HG03045 (cell line): ENCODE data around the gene MYL6B.

Experiments used
- ATAC-seq: cut with Tn5 transposase; IDR thresholded peaks from one replicate; pipeline ENCODE4 v1.9.1; 2021; ENCODE audit warnings: mild to moderate bottlenecking, moderate library complexity; ENCODE audit not compliant: unreplicated experiment

Gene MYL6B

GRCh38 chr12:56121204-56121870, 31.1 kb upstream of the MYL6B start:
- ATAC-seq, result no peak

GRCh38 chr12:56122637-56123036, 29.8 kb upstream of the MYL6B start:
- ATAC-seq, result no peak

- no peak for ATAC-seq
Observed at GRCh38 chr12:56124133-56124532, 28.3 kb upstream of the MYL6B start.

- no peak for ATAC-seq
Observed at GRCh38 chr12:56126732-56127239, 25.6 kb upstream of the MYL6B start.

- no peak for ATAC-seq
Observed at GRCh38 chr12:56127485-56127887, 24.9 kb upstream of the MYL6B start.

- peak; percentile 91 for ATAC-seq
Observed at GRCh38 chr12:56127888-56128669, 24.3 kb upstream of the MYL6B start, which contains the start of gene ESYT1. TSS of gene ESYT1 (plus strand) at chr12:56128267. CDS start at chr12:56128320, 53 bp downstream.

GRCh38 chr12:56128670-56129205, 23.6 kb upstream of the MYL6B start:
- ATAC-seq, result no peak

GRCh38 chr12:56129206-56129941, 23.0 kb upstream of the MYL6B start:
- peak; percentile 35 for ATAC-seq

GRCh38 chr12:56129942-56130495, 22.4 kb upstream of the MYL6B start:
- ATAC-seq, result no peak

GRCh38 chr12:56130876-56131275, 21.5 kb upstream of the MYL6B start:
- no peak for ATAC-seq

- ATAC-seq, result no peak
Observed at GRCh38 chr12:56134897-56135296, 17.5 kb upstream of the MYL6B start.

- ATAC-seq, result no peak
Observed at GRCh38 chr12:56137853-56138571, 14.4 kb upstream of the MYL6B start.

- no peak for ATAC-seq
Observed at GRCh38 chr12:56141946-56142784, 10.2 kb upstream of the MYL6B start.

- ATAC-seq, result no peak
Observed at GRCh38 chr12:56143217-56143616, 9.2 kb upstream of the MYL6B start.

GRCh38 chr12:56143870-56144269, 8.5 kb upstream of the MYL6B start:
- no peak for ATAC-seq

- ATAC-seq, result no peak
Observed at GRCh38 chr12:56145217-56145616, 7.2 kb upstream of the MYL6B start.

- ATAC-seq, result no peak
Observed at GRCh38 chr12:56146492-56147460, 5.6 kb upstream of the MYL6B start.

- ATAC-seq, result no peak
Observed at GRCh38 chr12:56150563-56150962, 1.8 kb upstream of the MYL6B start.
